ENCODE data around the gene SCFD1.

- TF ChIP-seq CTCF (IDR thresholded peaks at IDR 0.05; ENCODE audit: low read depth, low read length, missing input control) (no peak), YY1 (IDR thresholded peaks at IDR 0.05) (no peak), EGR1 (IDR thresholded peaks at IDR 0.05; ENCODE audit: low read depth in 2 of 2) (no peak), TAF1 (conservative IDR thresholded peaks at IDR 0.05) (no peak), MAX (IDR thresholded peaks at IDR 0.05) (no peak), SP1 (IDR thresholded peaks at IDR 0.05) (no peak), RAD21 (IDR thresholded peaks at IDR 0.05) (no peak), NR2F2 (IDR thresholded peaks at IDR 0.05) (no peak), JUND (IDR thresholded peaks at IDR 0.05) (no peak)
- TF ChIP-seq, protein P1, sequence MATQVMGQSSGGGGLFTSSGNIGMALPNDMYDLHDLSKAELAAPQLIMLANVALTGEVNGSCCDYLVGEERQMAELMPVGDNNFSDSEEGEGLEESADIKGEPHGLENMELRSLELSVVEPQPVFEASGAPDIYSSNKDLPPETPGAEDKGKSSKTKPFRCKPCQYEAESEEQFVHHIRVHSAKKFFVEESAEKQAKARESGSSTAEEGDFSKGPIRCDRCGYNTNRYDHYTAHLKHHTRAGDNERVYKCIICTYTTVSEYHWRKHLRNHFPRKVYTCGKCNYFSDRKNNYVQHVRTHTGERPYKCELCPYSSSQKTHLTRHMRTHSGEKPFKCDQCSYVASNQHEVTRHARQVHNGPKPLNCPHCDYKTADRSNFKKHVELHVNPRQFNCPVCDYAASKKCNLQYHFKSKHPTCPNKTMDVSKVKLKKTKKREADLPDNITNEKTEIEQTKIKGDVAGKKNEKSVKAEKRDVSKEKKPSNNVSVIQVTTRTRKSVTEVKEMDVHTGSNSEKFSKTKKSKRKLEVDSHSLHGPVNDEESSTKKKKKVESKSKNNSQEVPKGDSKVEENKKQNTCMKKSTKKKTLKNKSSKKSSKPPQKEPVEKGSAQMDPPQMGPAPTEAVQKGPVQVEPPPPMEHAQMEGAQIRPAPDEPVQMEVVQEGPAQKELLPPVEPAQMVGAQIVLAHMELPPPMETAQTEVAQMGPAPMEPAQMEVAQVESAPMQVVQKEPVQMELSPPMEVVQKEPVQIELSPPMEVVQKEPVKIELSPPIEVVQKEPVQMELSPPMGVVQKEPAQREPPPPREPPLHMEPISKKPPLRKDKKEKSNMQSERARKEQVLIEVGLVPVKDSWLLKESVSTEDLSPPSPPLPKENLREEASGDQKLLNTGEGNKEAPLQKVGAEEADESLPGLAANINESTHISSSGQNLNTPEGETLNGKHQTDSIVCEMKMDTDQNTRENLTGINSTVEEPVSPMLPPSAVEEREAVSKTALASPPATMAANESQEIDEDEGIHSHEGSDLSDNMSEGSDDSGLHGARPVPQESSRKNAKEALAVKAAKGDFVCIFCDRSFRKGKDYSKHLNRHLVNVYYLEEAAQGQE (IDR thresholded peaks at IDR 0.05), result no peak
- TF ChIP-seq, protein P2, sequence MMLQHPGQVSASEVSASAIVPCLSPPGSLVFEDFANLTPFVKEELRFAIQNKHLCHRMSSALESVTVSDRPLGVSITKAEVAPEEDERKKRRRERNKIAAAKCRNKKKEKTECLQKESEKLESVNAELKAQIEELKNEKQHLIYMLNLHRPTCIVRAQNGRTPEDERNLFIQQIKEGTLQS (IDR thresholded peaks at IDR 0.05), result no peak
Measured at GRCh38 chr14:30710876-30711275, 88.8 kb downstream of the SCFD1 start.
